Stimulated activated CD4-positive, alpha-beta T cell treated with anti-CD3 and anti-CD28 coated beads, TNF-alpha, amount 100 ng/mL, for 48 hours (primary cell): ENCODE results near the gene WDR72.

ENCODE experiments used
- DNase-seq, 3 donors: peaks; one replicate each; pipeline ENCODE4 v3.0.0-alpha.2; 2020; ENCODE audit warnings: low read depth in 3 of 3

WDR72 gene

DNA sequence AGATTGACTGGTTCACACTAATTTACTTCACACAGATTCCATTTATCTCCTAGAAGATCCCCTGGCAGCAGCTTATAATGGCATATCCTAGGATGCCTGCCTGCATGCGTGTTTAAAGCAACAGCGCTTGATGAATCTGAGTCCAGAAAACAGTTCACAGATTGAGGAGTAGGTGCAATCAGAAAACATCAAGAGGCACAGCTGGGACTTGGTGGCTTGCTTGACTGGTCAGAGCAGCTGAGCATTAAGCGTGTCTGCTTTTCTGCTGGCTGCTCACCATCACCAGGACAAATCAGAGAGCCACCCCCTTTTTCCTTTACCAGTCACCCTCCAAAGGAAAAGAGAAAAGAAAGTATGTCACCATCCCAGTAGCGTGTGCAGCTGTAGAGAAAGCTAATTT, 223.6 kb downstream of the WDR72 start:
- DNase-seq = no peak

GRCh38 chr15:53534105-53534839, 225.2 kb downstream of the WDR72 start:
- DNase-seq = no peak

- DNase-seq = no peak
Measured at GRCh38 chr15:53530761-53531160, 228.7 kb downstream of the WDR72 start.

DNA sequence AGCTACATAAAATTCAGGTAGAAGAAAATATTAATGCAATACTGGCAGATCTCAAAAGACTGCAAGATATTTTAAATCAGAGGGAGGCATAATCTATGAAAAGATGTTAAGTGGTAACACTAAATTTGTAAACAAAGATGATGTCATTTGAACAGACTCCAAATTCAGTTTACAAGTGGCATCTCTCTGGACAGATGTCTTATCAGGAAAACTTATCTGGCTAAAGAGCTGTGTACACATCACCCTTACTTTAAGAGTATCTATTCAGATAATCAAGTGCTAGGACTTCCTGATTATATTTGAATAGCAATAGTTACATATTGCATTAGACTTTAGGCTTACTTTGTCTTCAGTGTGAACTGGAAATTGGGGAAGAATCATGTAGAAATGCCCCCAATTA, 231.5 kb downstream of the WDR72 start:
- no peak for DNase-seq

DNA sequence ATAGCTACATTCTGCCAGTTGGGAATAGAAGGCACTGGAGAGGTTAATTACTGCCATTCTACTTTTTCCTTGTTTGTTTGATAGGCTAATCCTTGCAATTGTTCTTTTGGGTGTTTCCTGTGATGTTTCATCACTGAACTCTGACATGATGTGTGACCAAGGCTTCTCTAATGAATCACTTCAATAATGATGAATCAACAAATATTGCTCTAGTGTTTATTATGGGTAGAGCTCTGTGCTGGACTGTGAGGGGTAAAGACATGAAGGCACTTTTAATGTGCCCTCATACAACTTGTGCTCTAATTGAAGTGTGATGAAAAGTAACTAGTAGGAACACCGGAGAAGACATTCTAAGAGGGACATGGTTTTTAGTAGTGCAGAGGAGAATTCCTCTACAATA, 233.6 kb downstream of the WDR72 start:
- DNase-seq = no peak

- no peak for DNase-seq
Measured at GRCh38 chr15:53522991-53523390, 236.5 kb downstream of the WDR72 start.

DNA sequence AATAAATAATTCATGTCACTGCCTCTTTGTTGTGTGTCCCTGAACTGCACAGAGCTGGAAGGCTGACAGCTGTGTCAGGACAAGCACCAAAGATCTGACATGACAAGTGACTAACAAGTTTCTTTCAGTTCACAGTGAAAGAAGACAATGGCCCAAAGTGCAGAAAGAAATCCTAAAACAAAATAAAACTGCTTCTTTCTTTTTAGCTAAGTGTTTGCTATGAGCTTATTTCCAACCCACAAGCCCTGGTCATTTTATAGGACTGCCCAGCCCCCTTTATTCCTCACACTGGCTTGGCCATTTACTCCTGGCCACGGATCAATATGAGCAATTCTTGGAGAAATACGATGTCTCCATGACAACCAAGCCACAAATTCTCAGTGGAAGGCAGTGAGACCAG, 238.5 kb downstream of the WDR72 start:
- no peak for DNase-seq

- no peak for DNase-seq
Measured at GRCh38 chr15:53513431-53513830, 246.0 kb downstream of the WDR72 start.

GRCh38 chr15:53512029-53512428, 247.4 kb downstream of the WDR72 start:
- no peak for DNase-seq

- no peak for DNase-seq
Measured at GRCh38 chr15:53511175-53511574, 248.3 kb downstream of the WDR72 start.

GRCh38 chr15:53506370-53506769, 253.1 kb downstream of the WDR72 start:
- no peak for DNase-seq

GRCh38 chr15:53498996-53499395, 260.5 kb downstream of the WDR72 start:
- no peak for DNase-seq

DNA sequence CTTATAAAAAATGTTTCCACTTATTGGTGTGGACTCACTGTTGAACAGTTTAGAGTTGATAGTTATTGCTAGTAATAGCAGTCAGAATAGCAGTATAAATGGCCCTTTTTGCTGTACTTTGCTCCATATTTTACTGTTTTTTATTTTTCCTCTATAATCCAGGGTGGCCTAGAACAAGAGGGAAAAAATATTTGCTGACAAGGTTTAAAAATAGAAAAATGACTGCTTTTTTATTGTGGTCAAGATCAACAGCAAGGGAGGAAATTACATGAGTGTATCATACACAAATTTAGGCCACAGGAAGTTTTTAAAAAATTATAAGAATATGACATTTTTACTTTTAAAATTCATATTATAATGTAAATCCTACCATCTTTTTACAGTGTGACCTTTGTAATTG, 269.1 kb downstream of the WDR72 start:
- DNase-seq = no peak

DNA sequence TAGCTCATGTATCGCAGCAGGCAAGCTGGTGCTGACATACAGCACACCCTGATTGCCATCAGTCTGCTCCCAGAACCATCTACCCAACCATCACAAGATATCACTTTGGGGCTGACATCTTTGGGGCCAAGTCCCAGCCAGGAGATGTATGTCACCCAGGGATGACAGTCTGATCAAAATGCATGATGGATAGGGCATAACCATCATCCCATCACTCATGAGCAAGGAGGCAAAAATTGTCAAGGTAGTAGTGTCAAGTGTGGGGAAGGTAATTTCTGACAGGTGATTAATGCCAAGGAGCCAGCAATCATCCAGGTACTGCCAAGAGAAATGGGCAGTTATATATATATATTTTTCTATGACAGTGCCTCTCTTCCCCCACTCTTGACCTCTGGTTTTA, 277.4 kb downstream of the WDR72 start:
- no peak for DNase-seq

DNA sequence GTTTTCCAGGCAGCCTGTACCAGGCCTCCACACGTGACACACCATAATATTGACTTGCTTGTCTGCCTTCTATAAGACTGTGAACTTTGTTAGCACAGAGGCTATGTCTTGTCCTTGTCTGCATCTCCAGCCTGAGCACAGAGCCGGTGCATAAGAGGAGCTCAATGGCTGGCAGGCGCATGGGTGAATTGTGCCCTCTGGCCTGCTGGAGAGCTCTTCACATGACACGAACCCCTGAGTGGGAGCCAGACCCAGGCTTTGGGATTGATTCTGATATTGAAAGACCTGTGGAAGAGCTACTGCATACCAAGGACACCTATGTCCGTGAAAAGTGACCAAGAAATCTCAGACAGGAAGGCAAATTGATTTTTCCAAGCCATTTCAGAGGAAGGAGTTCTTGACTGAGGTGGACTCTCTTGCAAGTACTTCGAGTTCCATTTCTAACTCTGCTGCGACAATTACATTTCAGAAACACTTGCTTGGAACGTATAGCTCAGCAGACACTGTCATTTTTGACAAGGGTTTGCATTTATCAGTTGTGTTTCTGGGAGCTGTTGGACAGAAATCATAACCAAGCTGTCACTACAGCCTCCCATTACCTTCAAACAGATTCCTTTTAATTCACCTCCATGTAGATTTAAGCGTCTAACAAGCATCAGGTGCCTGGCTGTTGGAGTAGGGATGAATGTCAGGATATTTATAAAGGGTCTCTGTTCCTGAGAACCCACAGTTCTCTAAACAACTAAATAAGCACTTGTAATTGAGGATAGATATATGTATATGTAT, 281.3 kb downstream of the WDR72 start:
- DNase-seq = no peak

- DNase-seq = no peak
Measured at GRCh38 chr15:53473886-53474285, 285.6 kb downstream of the WDR72 start.

GRCh38 chr15:53473435-53473834, 286.0 kb downstream of the WDR72 start:
- DNase-seq = no peak

- DNase-seq = no peak
Measured at GRCh38 chr15:53472883-53473282, 286.6 kb downstream of the WDR72 start.

- no peak for DNase-seq
Measured at GRCh38 chr15:53472210-53472609, 287.3 kb downstream of the WDR72 start.

GRCh38 chr15:53470743-53471142, 288.7 kb downstream of the WDR72 start:
- no peak for DNase-seq

DNA sequence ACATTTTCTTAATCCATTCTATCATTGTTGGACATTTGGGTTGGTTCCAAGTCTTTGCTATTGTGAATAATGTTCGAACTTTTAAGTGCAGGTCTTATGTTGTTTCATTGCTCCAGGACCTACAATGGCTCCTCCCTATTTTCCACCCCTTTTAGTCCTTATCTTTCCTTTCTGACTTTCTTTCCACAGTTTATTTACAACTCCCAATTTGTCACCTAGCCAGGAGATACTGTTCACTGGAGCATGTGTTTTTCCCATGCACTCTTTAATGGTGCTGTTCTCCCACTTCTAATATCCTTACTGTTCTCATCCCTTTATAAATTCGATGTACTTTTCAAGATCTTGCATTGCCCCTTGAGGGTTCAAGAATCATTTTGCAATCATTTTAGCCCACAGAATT, 290.0 kb downstream of the WDR72 start:
- no peak for DNase-seq
